ENCODE results near the gene TREH.
A peak's percentile ranks its signal among the peaks of the same experiment; 100 is the strongest.
"Not testable (repeated sequence)": the region's sequence is repeated elsewhere in the genome, so short reads cannot be mapped to it uniquely, and the experiment has no call there.

The TREH gene

DNA sequence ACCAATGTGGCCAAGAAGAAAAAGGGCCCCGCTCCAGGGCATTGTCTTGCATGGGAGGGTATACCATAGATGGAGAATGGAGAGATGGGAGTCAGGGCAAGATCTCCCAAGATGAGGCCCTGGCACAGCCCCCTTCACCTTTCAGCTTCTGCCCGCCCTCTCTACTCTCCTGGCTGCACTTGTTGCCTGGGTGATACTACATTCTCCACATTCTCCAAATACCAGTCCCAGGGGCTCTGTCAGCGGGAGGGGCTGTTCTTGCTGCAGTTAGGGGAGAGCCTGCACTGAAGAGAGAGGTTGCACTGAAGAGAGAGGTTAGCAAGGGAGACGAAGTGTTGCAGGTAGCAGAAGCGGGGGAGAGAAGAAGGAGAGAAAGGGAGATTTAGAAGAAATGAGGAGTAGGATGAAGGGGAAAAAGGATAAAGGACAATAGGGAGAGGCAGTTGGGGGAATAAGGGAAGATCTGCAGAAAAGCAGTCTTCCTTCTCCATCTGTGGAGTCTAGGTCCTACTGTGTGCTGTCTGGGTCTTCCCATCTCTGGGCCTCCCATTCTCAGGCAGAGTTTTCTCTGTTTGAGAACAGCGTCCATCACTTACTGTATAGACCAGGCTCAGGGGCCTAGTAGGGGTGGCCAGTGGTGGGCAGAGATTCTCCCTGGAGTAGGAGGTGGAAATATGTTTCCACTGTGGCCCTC lies 64.0 kb downstream of the TREH start:
- no peaks in the 10 kb centered on the region for H3K36me3 Mint-ChIP-seq (ENCODE audit: low read depth)
- H3K4me3 Mint-ChIP-seq: no peak overlapping the region
- no peak for DNase-seq
- no peaks in the 10 kb centered on the region for H3K9me3 Mint-ChIP-seq
- peaks cover 8% of the 10 kb centered on the region for H3K27me3 Mint-ChIP-seq
- H3K27ac Mint-ChIP-seq: no peak overlapping the region
- peaks cover 9% of the 10 kb centered on the region for H3K4me1 Mint-ChIP-seq (ENCODE audit: low read depth)

DNA sequence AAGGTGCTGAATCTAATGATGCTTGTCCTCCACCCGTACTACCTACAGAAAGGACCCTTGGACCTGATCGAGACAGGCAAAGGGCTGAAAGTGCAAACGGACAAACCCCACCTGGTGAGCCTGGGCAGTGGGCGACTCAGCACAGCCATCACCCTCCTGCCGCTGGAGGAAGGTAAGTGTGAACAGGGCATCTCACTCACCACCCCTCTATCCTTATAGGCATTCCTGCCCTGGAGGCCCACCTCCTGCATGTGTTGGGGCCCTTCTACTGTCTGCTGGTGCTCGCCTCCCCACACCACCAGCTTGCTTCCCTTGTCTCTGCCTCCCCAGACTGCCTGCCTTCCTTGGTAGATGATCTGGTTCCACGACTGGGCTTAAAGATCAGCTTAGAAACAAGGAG lies 64.9 kb downstream of the TREH start:
- Mint-ChIP-seq H3K4me3 (no peak overlapping the region), H3K4me1 (ENCODE audit: low read depth) (peaks cover 10% of the 10 kb centered on the region), H3K27me3 (peaks cover 6% of the 10 kb centered on the region), H3K27ac (no peak overlapping the region), H3K36me3 (ENCODE audit: low read depth) (no peaks in the 10 kb centered on the region), H3K9me3 (no peaks in the 10 kb centered on the region)
- no peak for DNase-seq

- Mint-ChIP-seq H3K27ac (no peak overlapping the region), H3K4me1 (ENCODE audit: low read depth) (peaks cover 25% of the 10 kb centered on the region)
These were observed 67.1 kb downstream of the TREH start for GRCh38 chr11:118612378-118612777.

DNA sequence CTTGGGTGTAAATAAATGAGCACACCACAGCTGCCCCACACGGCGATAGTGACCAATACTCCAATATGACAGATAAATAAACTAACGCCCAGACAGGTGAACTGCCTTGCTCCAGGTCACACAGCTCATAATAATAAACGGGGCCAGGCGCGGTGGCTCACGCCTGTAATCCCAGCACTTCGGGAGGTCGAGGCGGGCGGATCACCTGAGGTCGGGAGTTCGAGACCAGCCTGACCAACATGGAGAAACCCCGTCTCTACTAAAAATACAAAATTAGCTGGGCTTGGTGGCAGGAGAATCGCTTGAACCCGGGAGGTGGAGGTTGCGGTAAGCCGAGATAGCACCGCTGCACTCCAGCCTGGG lies 68.0 kb downstream of the TREH start:
- H3K36me3 Mint-ChIP-seq (ENCODE audit: low read depth); H3K27ac Mint-ChIP-seq; DNase-seq; H3K9me3 Mint-ChIP-seq: not testable (repeated sequence)
- Mint-ChIP-seq H3K4me1 (ENCODE audit: low read depth) (peaks cover 29% of the 10 kb centered on the region), H3K4me3 (peak overlapping the region; percentile 42), H3K27me3 (peaks cover 20% of the 10 kb centered on the region)

More at GRCh38 chr11:118612378-118612777, 67.1 kb downstream of the TREH start:
- peaks cover 16% of the 10 kb centered on the region for H3K27me3 Mint-ChIP-seq
- H3K36me3 Mint-ChIP-seq (ENCODE audit: low read depth): no peaks in the 10 kb centered on the region
- no peak overlapping the region for H3K4me3 Mint-ChIP-seq
- DNase-seq: no peak
- H3K9me3 Mint-ChIP-seq: no peaks in the 10 kb centered on the region

DNA sequence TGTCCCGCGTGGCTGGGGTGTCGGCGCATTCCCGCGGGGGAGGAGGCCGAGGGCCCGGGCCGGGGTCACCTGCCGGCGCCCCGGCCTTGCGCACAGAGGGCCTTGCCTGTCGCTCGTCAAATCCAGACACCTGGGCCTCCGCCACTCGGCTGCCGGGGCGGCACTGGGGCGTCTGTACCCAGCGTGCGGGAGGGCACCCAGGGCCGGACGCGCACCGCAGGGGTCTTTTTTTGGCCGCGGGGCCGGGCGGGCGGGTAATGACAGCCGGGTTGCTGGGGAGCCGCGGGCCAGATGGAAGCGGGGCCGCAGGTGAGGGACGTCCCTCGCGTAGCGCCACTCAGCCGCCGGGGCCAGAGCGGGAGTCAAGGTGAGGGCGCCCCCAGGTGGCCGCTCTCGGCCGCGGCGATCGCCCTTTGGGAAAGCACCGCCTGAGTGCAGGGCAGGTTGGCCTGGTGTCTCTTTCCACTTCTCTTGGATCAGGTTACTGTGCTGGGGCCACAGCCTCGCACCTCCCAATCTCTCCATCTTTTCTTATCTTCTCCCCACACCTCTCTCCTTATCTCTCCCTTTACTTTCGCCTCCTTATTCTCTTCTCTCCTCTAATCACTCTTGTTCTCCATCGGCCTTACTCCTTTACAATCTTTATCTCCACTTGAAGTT lies 68.5 kb downstream of the TREH start:
- peak; percentile 93 for DNase-seq
- Mint-ChIP-seq H3K27ac (no peak overlapping the region), H3K36me3 (ENCODE audit: low read depth) (no peaks in the 10 kb centered on the region), H3K4me3 (peak overlapping the region; percentile 54), H3K27me3 (peaks cover 20% of the 10 kb centered on the region), H3K9me3 (no peaks in the 10 kb centered on the region), H3K4me1 (ENCODE audit: low read depth) (peaks cover 29% of the 10 kb centered on the region)

- DNase-seq: no peak
- Mint-ChIP-seq H3K27me3 (peaks cover 20% of the 10 kb centered on the region), H3K27ac (no peak overlapping the region), H3K36me3 (ENCODE audit: low read depth) (no peaks in the 10 kb centered on the region), H3K4me1 (ENCODE audit: low read depth) (peaks cover 29% of the 10 kb centered on the region), H3K4me3 (peak overlapping the region; percentile 56), H3K9me3 (no peaks in the 10 kb centered on the region)
These were observed 69.2 kb downstream of the TREH start for GRCh38 chr11:118610225-118610772.

GRCh38 chr11:118609380-118610224 lies 69.8 kb downstream of the TREH start:
- Mint-ChIP-seq H3K9me3 (no peaks in the 10 kb centered on the region), H3K4me3 (peak overlapping the region; percentile 58), H3K4me1 (ENCODE audit: low read depth) (peaks cover 29% of the 10 kb centered on the region), H3K27ac (peak overlapping the region; percentile 24), H3K36me3 (ENCODE audit: low read depth) (no peaks in the 10 kb centered on the region), H3K27me3 (peaks cover 20% of the 10 kb centered on the region)
- peak; percentile 63 for DNase-seq

DNA sequence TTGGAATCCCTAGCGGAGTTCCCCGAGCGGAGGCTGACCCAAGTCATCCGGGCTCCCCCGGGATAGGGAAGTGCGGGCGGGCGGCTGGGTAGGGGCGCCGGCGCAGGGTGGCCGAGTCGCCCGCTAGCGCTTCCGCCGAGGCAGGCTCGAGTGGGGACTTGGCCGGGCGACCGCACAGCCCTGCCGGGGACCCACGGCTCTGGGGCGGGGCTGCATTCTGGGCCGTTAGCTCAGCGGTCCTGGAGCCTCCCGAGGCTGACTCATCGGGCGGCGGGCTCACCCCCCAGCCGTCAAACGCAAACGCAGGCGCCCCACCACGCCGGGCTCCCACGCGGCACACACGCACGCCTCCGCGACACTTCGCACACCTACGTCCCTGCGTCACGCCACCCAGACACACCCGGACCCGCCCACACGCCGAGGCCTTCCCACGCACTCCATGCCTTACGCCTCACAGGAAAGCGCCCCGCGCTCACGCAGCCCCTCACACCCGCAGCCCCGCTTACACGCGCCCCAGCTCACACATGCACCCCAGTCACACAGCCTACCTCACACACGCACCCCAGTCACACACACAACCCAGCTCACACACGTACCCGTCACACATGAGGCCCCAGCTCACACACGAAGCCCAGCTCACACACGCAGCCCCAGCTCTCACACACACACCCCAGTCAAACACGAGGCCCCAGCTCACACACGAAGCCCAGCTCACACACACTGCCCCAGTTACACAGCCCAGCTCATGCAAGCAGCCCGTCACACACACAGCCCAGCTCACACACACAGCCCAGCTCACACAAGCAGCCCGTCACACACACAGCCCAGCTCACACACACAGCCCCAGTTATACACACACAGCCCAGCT lies 70.9 kb downstream of the TREH start:
- peaks cover 20% of the 10 kb centered on the region for H3K27me3 Mint-ChIP-seq
- DNase-seq: peak; percentile 79
- peaks cover 29% of the 10 kb centered on the region for H3K4me1 Mint-ChIP-seq (ENCODE audit: low read depth)
- peaks cover 7% of the 10 kb centered on the region for H3K36me3 Mint-ChIP-seq (ENCODE audit: low read depth)
- H3K9me3 Mint-ChIP-seq: no peaks in the 10 kb centered on the region
- peak overlapping the region; percentile 63 for H3K27ac Mint-ChIP-seq
- H3K4me3 Mint-ChIP-seq: peak overlapping the region; percentile 58

GRCh38 chr11:118607401-118608359 lies 71.8 kb downstream of the TREH start, which contains the start of gene PHLDB1:
Gene PHLDB1, plus strand, starts transcription at chr11:118607615. Its CDS starts 6,222 bp downstream, at chr11:118613837.
- Mint-ChIP-seq H3K4me1 (ENCODE audit: low read depth) (peaks cover 29% of the 10 kb centered on the region), H3K4me3 (peak within 1 kb of the TSS; percentile 69), H3K36me3 (ENCODE audit: low read depth) (peaks cover 11% of the 10 kb centered on the region), H3K9me3 (no peaks in the 10 kb centered on the region), H3K27ac (peak within 1 kb of the TSS; percentile 63), H3K27me3 (peaks cover 20% of the 10 kb centered on the region)
- peak; percentile 64 for DNase-seq

Measured in activated T-cell treated with anti-CD3 and anti-CD28 coated beads, Interleukin-2, amount 50 U/mL, for 24 hours (primary cell).